Measurements from ENCODE around the gene ULK4. TPM values are rescaled to one million over a fixed set of nuclear protein-coding genes. Genes with fewer than 3 reads are reported as not detected.

The ULK4 gene
- total RNA-seq, 2 donors from 2014 or later, result 4.4 to 8.3 TPM

GRCh38 chr3:41661796-41662195 lies 300.1 kb downstream of the ULK4 start:
- Histone ChIP-seq H3K36me3 (no peaks in the 10 kb centered on the region), H3K9ac (ENCODE audit: low read depth in 2 of 2, low read length in 2 of 2) (no peak overlapping the region), H3K27ac (no peak overlapping the region), H3K4me3 (no peak overlapping the region), H3K9me3 (no peaks in the 10 kb centered on the region), H3K27me3 (no peaks in the 10 kb centered on the region), H3K4me1 (no peaks in the 10 kb centered on the region)
- intact Hi-C loops (cut with DNase I), result no loop called here
- no peak for TF ChIP-seq CTCF (IDR thresholded peaks at IDR 0.05)
- DNase-seq, result no peak

- intact Hi-C loops (cut with DNase I), result no loop called here
- Histone ChIP-seq H3K36me3 (no peaks in the 10 kb centered on the region), H3K27ac (no peak overlapping the region), H3K9me3 (no peaks in the 10 kb centered on the region), H3K27me3 (no peaks in the 10 kb centered on the region), H3K9ac (ENCODE audit: low read depth in 2 of 2, low read length in 2 of 2) (no peak overlapping the region), H3K4me3 (no peak overlapping the region), H3K4me1 (no peaks in the 10 kb centered on the region)
- no peak for TF ChIP-seq CTCF (IDR thresholded peaks at IDR 0.05)
- DNase-seq, result no peak
Observed at GRCh38 chr3:41660510-41660909, 301.4 kb downstream of the ULK4 start.

- H3K9me3 ChIP-seq, result no peaks in the 10 kb centered on the region
- H3K4me1 ChIP-seq, result peaks cover 6% of the 10 kb centered on the region
- no peaks in the 10 kb centered on the region for H3K27me3 ChIP-seq
- TF ChIP-seq CTCF (IDR thresholded peaks at IDR 0.05), result no peak
- no peaks in the 10 kb centered on the region for H3K36me3 ChIP-seq
- H3K27ac ChIP-seq, result no peak overlapping the region
- no peak overlapping the region for H3K4me3 ChIP-seq
- intact Hi-C loops (cut with DNase I), result no loop called here
- no peak for DNase-seq
- H3K9ac ChIP-seq (ENCODE audit: low read depth in 2 of 2, low read length in 2 of 2), result no peak overlapping the region
Observed at GRCh38 chr3:41653571-41654239, 308.2 kb downstream of the ULK4 start.

- intact Hi-C loops (cut with DNase I), result no loop called here
- Histone ChIP-seq H3K9ac (ENCODE audit: low read depth in 2 of 2, low read length in 2 of 2) (no peak overlapping the region), H3K27ac (no peak overlapping the region), H3K4me1 (peaks cover 6% of the 10 kb centered on the region), H3K27me3 (no peaks in the 10 kb centered on the region), H3K36me3 (no peaks in the 10 kb centered on the region), H3K4me3 (no peak overlapping the region), H3K9me3 (no peaks in the 10 kb centered on the region)
- no peak for DNase-seq
- no peak for TF ChIP-seq CTCF (IDR thresholded peaks at IDR 0.05)
Observed at GRCh38 chr3:41652931-41653330, 309.0 kb downstream of the ULK4 start.

GRCh38 chr3:41652506-41652905 lies 309.4 kb downstream of the ULK4 start:
- H3K36me3 ChIP-seq, result no peaks in the 10 kb centered on the region
- no peak overlapping the region for H3K27ac ChIP-seq
- no peaks in the 10 kb centered on the region for H3K9me3 ChIP-seq
- no peak for DNase-seq
- no peaks in the 10 kb centered on the region for H3K27me3 ChIP-seq
- no peak overlapping the region for H3K9ac ChIP-seq (ENCODE audit: low read depth in 2 of 2, low read length in 2 of 2)
- peaks cover 6% of the 10 kb centered on the region for H3K4me1 ChIP-seq
- no peak for TF ChIP-seq CTCF (IDR thresholded peaks at IDR 0.05)
- no peak overlapping the region for H3K4me3 ChIP-seq
- intact Hi-C loops (cut with DNase I), result no loop called here
